Keratinocyte (primary cell): ENCODE data around the gene AGBL3.

Source experiments
- CTCF ChIP-seq, 3 experiments: IDR thresholded peaks in 1 of 3; conservative IDR thresholded peaks in 1 of 3; optimal IDR thresholded peaks in 1 of 3; 2 replicates in 2 of 3; 3 replicates in 1 of 3; pipeline versions ENCODE3 to v1.5.1; 2011; ENCODE audit warnings: low read length in 3 of 3, mild to moderate bottlenecking in 3 of 3, moderate library complexity in 2 of 3, control low read depth in 1 of 3, inconsistent platforms in 1 of 3; ENCODE audit not compliant: insufficient read depth in 2 of 3; ENCODE audit errors: extremely low read depth in 1 of 3
- EZH2 ChIP-seq: IDR thresholded peaks from one replicate; pipeline ENCODE4 v1.6.1; 2012; ENCODE audit warnings: inconsistent platforms, mild to moderate bottlenecking, low read length, moderate library complexity

GRCh38 chr7:134941952-134942351 is 44.4 kb upstream of the AGBL3 start:
- no peak for TF ChIP-seq CTCF (optimal IDR thresholded peaks at IDR 0.05 in 1 of 3, IDR thresholded peaks at IDR 0.05 in 1 of 3, conservative IDR thresholded peaks at IDR 0.05 in 1 of 3; ENCODE audit: extremely low read depth in 1 of 3, insufficient read depth in 2 of 3, low read length in 3 of 3)
- TF ChIP-seq EZH2: no peak
